ENCODE measurements around the gene IGF1R. TPM values are rescaled to one million over a fixed set of nuclear protein-coding genes. Genes with fewer than 3 reads are reported as not detected.

IGF1R gene
- total and polyA plus RNA-seq, 2 of the 8 experiments (the other 6 are each of a cell fraction or from before 2014, with no cell fraction given) = 32.9 to 109 TPM

GRCh38 chr15:98950248-98950647 is 301.9 kb downstream of the IGF1R start:
- H4K20me1 ChIP-seq (replicated peaks in 1 of 2; ENCODE audit: control insufficient read depth in 1 of 2, insufficient read depth in 2 of 2, low read length in 2 of 2) = peaks cover 0 to 5% of the 10 kb centered on the region in 2 experiments
- H3K14ac ChIP-seq (ENCODE audit: insufficient read length) = no peak overlapping the region
- no peak overlapping the region for H3K27ac ChIP-seq (ENCODE audit: low read depth, low read length)
- peaks cover 16 to 60% (median 34%) of the 10 kb centered on the region in 4 experiments; a peak in 6 of 8 replicates for H3K36me3 ChIP-seq (ENCODE audit: control insufficient read depth in 2 of 4, insufficient read depth in 4 of 4, low read length in 3 of 4)
- H4K91ac ChIP-seq (replicated peaks; ENCODE audit: insufficient read length, low read length) = no peak overlapping the region
- no peaks in the 10 kb centered on the region for H3K23me2 ChIP-seq (ENCODE audit: low read depth, low read length)
- no peak overlapping the region for H3K9ac ChIP-seq (replicated peaks in 1 of 4; ENCODE audit: extremely low read depth in 1 of 4, low read depth in 3 of 4, low read length in 3 of 4)
- H2BK5ac ChIP-seq (ENCODE audit: low read depth, low read length) = no peak overlapping the region
- no peaks in the 10 kb centered on the region for H3K79me2 ChIP-seq (ENCODE audit: control insufficient read depth in 1 of 2, insufficient read depth in 2 of 2, low read length in 2 of 2)
- POLR2A ChIA-PET (ENCODE audit: partially characterized antibody) = no interaction called here
- H2BK20ac ChIP-seq (ENCODE audit: low read length) = no peak overlapping the region
- no peaks in the 10 kb centered on the region for H3K9me3 ChIP-seq (ENCODE audit: insufficient read depth in 2 of 2, low read depth in 1 of 2, low read length in 1 of 2)
- H2BK15ac ChIP-seq (ENCODE audit: low read length) = no peak overlapping the region
- TF ChIP-seq NANOG (IDR thresholded peaks at IDR 0.05; ENCODE audit: insufficient read depth, low read depth, low read length, poor library complexity, severe bottlenecking) = no peak
- no peak for TF ChIP-seq BRCA1 (IDR thresholded peaks at IDR 0.05; ENCODE audit: low read depth, low read length)
- TF ChIP-seq TEAD4 (IDR thresholded peaks at IDR 0.05; ENCODE audit: low read depth, low read length) = no peak
- no peak for TF ChIP-seq JUN (IDR thresholded peaks at IDR 0.05; ENCODE audit: low read depth, low read length)
- no peak for TF ChIP-seq ATF2 (IDR thresholded peaks at IDR 0.05; ENCODE audit: low read length)
- no peak for TF ChIP-seq ASH2L (IDR thresholded peaks at IDR 0.05; ENCODE audit: low read length)
- no peak overlapping the region for H3K4me2 ChIP-seq (ENCODE audit: insufficient read depth in 1 of 2, low read depth in 2 of 2, low read length in 2 of 2)
- H4K8ac ChIP-seq (ENCODE audit: extremely low read depth, insufficient read depth, low read length) = no peak overlapping the region
- H2AK5ac ChIP-seq (ENCODE audit: low read depth, low read length) = no peak overlapping the region
- no peak overlapping the region for H3K23ac ChIP-seq (ENCODE audit: insufficient read length)
- H2BK12ac ChIP-seq (ENCODE audit: low read depth, low read length) = no peak overlapping the region
- FAIRE-seq (no peak), DNase-seq (ENCODE audit: low read depth in 1 of 2, low spot score in 2 of 2) (no peak)
- no peak overlapping the region for H3K18ac ChIP-seq (ENCODE audit: extremely low read depth, low read length)
- no peak overlapping the region for H3K4me3 ChIP-seq (ENCODE audit: extremely low read depth in 1 of 4, insufficient read depth in 2 of 4, low read depth in 3 of 4, low read length in 4 of 4)
- no peak overlapping the region for H3K4ac ChIP-seq (replicated peaks; ENCODE audit: insufficient read length, low read depth, low read length)
- H3K56ac ChIP-seq (replicated peaks; ENCODE audit: insufficient read length, low read depth, low read length) = no peak overlapping the region
- H4K5ac ChIP-seq (ENCODE audit: insufficient read length, low read depth, low read length) = no peak overlapping the region
- H2AFZ ChIP-seq (ENCODE audit: low read length) = no peak overlapping the region
- H3K27me3 ChIP-seq (replicated peaks in 1 of 4; ENCODE audit: control insufficient read depth in 3 of 4, extremely low read depth in 1 of 4, insufficient read depth in 3 of 4, low read length in 3 of 4) = no peaks in the 10 kb centered on the region
- peaks cover 3% of the 10 kb centered on the region; the same call in 1 of the 2 replicates for H3K79me1 ChIP-seq (ENCODE audit: low read depth, low read length)
- no peak overlapping the region for H2BK120ac ChIP-seq (replicated peaks; ENCODE audit: low read depth, low read length)
- CTCF ChIA-PET (ENCODE audit: partially characterized antibody) = interaction anchor here (0.9 to 1.8 kb wide), 4 partner anchors 19 to 431 kb away, joined by 3 to 6 read pairs (median 4); no protein-coding TSS in a partner anchor
- no peaks in the 10 kb centered on the region; a peak in 1 of 7 replicates for H3K4me1 ChIP-seq (replicated peaks in 1 of 4; ENCODE audit: control insufficient read depth in 3 of 4, insufficient read depth in 4 of 4, low read length in 3 of 4)
